NCI-H1417 treated with DMSO at 0.1 percent for 48 hours (cell line): ENCODE data around the gene USP12.
"Not testable (repeated sequence)": the region's sequence is repeated elsewhere in the genome, so short reads cannot be mapped to it uniquely, and the experiment has no call there.

Source experiments
- DNase-seq: peaks from one replicate; lab custom pipeline; 2025; lab: John Stamatoyannopoulos, UW

The USP12 gene

GRCh38 chr13:27151798-27152599 lies 19.6 kb downstream of the USP12 start:
- DNase-seq: no peak

- no peak for DNase-seq
Measured at GRCh38 chr13:27149702-27150101, 21.9 kb downstream of the USP12 start.

DNA sequence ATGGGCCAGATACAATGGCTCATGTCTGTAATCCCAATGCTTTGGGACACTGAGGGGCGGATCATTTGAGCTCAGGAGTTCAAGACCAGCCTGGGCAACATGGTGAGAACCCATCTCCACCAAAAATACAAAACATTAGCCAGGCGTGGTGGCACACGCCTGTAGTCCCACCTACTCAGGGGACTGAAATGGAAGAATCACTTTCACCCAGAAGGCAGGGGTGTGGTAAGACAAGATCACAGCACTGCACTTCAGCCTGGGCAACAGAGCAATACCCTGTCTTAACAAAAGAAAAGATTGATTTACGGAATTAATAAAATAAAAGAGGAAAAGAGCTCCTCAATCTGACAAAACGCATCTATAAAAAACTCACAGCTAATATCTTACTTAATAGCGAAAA lies 22.7 kb downstream of the USP12 start:
- no peak for DNase-seq

DNA sequence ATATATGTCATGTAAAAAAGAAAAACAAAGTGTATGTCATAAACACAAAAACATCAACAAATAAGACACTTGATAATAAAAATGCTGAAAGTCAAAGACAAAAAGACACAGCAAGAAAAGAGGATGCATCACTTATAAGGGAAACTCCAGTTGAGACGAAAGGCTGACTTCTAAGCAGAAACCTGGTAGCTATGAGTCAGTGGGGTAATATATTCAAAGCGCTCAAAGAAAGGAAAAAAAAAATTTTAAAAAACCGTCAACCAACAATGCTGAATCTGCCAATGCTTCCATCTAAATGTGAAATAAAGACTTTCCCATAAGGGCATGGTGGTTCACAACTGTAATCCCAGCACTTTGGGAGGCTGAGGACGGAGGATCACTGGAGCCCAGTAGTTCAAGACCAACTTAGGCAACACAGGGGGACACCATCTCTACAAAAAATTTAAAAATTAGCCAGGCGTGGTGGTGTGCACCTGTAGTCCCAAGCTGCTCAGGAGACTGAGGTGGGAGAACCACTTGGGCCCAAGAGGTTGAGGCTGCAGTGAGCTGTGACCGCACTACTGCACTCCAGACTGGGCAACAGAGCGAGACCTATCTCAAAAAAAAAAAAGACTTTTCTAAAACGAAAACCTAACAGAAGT lies 24.0 kb downstream of the USP12 start:
- no peak for DNase-seq

GRCh38 chr13:27141746-27142145 lies 29.9 kb downstream of the USP12 start:
- no peak for DNase-seq

DNA sequence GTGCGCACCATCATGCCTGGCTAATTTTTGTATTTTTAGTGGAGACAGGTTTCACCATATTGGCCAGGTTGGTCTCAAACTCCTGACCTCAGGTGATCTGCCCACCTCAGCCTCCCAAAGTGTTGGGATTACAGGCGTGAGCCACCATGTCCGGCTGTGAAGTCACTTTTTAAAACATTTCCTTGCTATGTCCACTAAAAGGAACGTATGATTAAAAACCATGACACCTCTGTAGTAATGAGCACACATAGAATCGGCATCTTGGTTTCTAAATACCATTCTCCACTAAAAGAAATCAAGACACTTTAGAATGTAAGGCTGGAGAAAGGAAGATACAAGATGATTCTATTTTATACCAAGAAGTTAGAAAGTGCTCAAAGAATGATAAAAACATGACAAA lies 30.5 kb downstream of the USP12 start:
- not testable (repeated sequence) for DNase-seq

DNA sequence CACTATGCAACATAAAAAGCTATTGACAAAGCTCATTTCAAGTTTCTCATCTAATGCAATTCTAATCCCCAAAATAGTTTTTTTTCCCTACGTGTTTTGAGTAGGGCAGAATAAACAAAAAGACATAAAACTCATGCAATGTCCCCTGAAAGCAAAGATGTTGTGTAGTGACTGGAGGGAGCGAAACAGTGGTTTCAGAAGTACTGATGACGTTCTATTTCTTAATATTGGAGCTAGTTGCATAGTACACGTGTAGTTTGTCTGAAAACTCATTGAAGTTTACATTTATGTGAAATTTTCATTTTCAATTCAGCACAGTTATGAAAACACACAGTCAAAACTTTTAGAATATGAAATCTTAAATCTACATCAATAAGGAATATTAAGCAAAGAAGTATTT lies 31.6 kb downstream of the USP12 start:
- no peak for DNase-seq

- DNase-seq: no peak
Measured at GRCh38 chr13:27139565-27139964, 32.0 kb downstream of the USP12 start.

DNA sequence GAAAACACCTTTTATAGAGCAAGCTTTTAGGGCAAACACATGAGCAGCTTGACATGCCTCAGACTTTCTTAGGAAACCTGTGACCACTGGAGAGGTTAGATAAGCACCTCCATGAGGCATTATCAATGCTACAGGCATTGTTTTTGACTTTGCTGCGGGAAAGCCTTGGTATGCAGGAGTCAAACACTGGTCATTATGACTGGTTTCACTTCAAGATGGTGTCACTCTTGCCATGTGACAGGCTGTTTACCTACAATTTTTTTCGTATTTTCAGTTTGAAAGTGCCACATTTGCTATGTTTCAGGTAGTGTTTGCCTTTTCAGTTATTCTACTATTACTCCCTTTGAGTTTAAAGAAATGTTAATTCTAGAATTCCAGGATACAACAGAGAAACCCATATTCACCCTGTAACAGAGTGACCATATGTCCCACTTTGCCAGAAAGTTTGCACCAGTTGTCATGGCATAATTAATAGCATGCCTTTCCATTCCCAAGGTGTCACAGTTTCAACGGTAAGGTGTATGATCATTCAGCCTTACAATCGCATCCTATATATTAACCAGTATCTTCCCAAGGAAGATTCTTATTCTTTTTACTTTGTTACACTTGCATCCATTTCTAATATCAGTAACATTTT lies 33.0 kb downstream of the USP12 start:
- DNase-seq: no peak

GRCh38 chr13:27137759-27138158 lies 33.9 kb downstream of the USP12 start:
- DNase-seq: no peak

DNA sequence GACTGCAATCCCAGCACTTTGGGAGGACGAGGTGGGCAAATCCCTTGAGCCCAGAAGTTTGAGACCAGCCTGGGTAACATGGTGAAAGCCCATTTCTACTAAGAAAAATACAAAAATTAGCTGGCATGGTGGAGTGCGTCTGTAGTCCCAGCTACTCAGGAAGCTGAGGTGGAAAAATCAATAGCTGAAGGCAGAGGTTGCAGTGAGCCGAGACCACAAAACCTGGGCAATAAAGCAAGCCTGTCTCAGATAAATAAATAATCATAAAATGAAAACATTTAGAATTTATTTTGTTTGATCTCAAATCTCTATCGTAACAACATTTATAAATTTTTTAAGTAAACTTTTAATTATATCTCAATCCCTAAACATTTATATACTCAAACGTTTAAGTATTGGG lies 36.6 kb downstream of the USP12 start:
- DNase-seq: no peak

GRCh38 chr13:27133889-27134288 lies 37.7 kb downstream of the USP12 start:
- DNase-seq: no peak

- no peak for DNase-seq
Measured at GRCh38 chr13:27132538-27132937, 39.1 kb downstream of the USP12 start.

DNA sequence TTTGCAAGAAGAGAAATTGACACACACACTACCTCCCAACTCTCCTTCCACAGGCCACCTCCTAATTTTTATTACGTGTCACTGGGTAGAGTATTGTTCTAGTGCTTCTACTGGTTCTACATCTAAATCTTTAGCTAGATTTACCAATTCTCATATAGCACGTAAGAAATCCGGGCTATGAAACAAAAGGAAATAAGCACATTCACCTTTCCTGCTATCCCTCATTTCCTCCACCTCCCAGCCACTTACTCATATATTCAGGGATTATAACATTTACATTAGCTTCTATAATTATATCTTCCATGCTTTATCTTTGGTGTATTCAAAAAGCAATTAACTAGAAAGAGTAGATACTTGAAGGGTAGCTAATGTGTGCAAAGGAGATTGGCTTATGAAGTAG lies 39.7 kb downstream of the USP12 start:
- no peak for DNase-seq

DNA sequence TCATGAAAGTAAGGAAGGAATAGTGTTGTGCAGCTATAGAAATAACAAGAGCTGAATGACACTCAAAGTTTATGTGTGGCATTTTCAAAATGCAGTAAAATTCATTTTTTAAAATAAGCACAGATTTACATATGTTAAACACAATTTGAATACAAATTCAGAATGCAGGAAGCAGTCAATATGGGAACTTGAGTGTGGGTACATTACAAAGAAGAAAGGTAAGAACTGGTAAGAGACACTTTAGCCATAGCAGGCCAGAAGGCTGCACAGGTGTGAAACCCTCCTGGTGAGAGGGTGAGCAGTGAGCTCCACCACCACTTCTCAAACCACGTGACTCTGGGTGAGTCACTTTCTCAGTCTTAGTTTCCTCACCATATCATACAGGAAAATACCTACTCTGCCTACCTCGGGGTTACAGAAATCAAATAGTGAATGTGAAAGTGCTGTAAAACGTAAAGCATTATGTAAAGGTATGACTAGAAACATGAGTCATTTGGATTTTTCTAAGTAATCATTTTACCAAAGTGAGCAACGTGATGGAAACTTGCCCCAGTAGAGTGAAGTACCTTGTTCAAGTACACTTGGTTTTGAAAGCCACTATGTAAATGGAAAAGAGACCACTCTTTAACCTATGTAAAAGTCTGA lies 40.5 kb downstream of the USP12 start:
- DNase-seq: no peak

- no peak for DNase-seq
Measured at GRCh38 chr13:27130223-27130978, 41.2 kb downstream of the USP12 start.

GRCh38 chr13:27128825-27129627 lies 42.6 kb downstream of the USP12 start:
- no peak for DNase-seq

DNA sequence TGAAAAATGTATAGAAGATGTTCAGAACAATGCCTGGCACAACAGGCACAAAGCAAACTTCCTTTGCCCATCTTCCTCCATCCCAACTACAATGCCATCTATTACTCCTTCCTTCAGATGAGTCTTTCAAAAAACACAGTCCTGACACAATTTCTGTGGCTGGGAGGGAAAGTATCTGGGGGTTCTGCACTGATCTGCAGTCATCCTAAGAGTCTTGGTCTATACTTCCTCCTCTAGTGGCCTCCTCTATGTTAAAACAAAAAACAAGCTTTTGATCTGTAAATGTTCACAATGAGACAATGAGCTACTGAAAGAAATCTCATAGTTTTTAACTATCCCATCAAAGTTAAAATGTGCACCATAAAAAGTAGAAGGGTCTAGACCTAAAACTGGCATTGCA lies 44.8 kb downstream of the USP12 start:
- no peak for DNase-seq

- DNase-seq: no peak
Measured at GRCh38 chr13:27125357-27126282, 46.0 kb downstream of the USP12 start.

DNA sequence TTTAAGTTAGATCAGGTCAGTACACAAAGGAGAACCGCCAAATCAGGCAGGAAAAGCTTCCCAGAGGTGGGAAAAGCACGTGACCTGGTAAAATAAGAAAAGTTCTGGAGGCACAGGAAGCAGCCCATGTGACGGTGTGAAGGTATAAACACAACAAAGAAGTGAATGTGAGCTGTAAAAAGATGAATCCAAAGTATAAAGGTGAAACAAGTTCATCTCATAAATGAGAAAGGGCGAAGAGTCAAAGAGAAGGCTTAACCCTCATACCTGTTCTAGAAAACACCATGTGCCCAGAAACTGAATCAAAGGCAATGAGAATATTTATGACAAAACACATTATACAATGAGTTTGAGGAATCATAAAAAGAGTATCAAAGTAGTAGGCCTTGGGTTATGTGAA lies 47.0 kb downstream of the USP12 start:
- no peak for DNase-seq
